ENCODE measurements around the gene COL27A1.
A peak's percentile ranks its signal among the peaks of the same experiment; 100 is the strongest.

GRCh38 chr9:114235033-114235661, 79.8 kb downstream of the COL27A1 start:
- peak; percentile 96 for TF ChIP-seq MAX (IDR thresholded peaks at IDR 0.05; ENCODE audit: low read depth, low read length)
- TF ChIP-seq CTCF (IDR thresholded peaks at IDR 0.05; ENCODE audit: low read depth, low read length), result no peak
- no peak for TF ChIP-seq POLR2A (IDR thresholded peaks at IDR 0.05; ENCODE audit: extremely low read depth, insufficient read length)
- peak; percentile 87 for TF ChIP-seq MYC (IDR thresholded peaks at IDR 0.05; ENCODE audit: low read depth, low read length)

Measured in NB4 (cell line).